Skeletal muscle satellite cell (primary cell): Measurements from ENCODE around the gene GIMD1.

Experiments used
- H3K27me3 ChIP-seq: 2 replicates; pipeline ENCODE4 v1.7.0; 2013; ENCODE audit warnings: low read length; ENCODE audit not compliant: control insufficient read depth, insufficient read depth
- H3K36me3 ChIP-seq: 2 replicates; pipeline ENCODE4 v1.7.0; 2013; ENCODE audit warnings: mild to moderate bottlenecking, control low read depth, low read length; ENCODE audit not compliant: insufficient read depth
- H3K4me1 ChIP-seq: 2 replicates; pipeline ENCODE4 v1.7.0; 2013; ENCODE audit warnings: low read length; ENCODE audit not compliant: control insufficient read depth, insufficient read depth
- H3K4me2 ChIP-seq: 2 replicates; pipeline ENCODE4 v1.7.0; 2013; ENCODE audit warnings: mild to moderate bottlenecking, low read length
- H3K4me3 ChIP-seq: 2 replicates; pipeline ENCODE4 v1.7.0; 2013; ENCODE audit warnings: low read length
- H3K9ac ChIP-seq: 2 replicates; pipeline ENCODE4 v1.7.0; 2013; ENCODE audit warnings: mild to moderate bottlenecking, low read depth, low read length, moderate library complexity
- H3K9me3 ChIP-seq: replicated peaks from 2 replicates; pipeline ENCODE4 v1.7.0; 2013; ENCODE audit warnings: mild to moderate bottlenecking, control low read depth, low read length

GIMD1 gene

GRCh38 chr4:106370214-106370613, 1.6 kb upstream of the GIMD1 start:
- H3K9me3 ChIP-seq: no peaks in the 10 kb centered on the region
- no peak overlapping the region for H3K4me2 ChIP-seq
- no peaks in the 10 kb centered on the region for H3K36me3 ChIP-seq
- H3K4me1 ChIP-seq: peaks cover 15% of the 10 kb centered on the region
- H3K9ac ChIP-seq: peak overlapping the region; percentile 51
- H3K27me3 ChIP-seq: no peaks in the 10 kb centered on the region
- H3K4me3 ChIP-seq: no peak overlapping the region

- H3K9me3 ChIP-seq: no peaks in the 10 kb centered on the region
- H3K4me3 ChIP-seq: no peak overlapping the region
- no peaks in the 10 kb centered on the region for H3K36me3 ChIP-seq
- peak overlapping the region; percentile 58 for H3K4me2 ChIP-seq
- peak overlapping the region; percentile 51 for H3K9ac ChIP-seq
- no peaks in the 10 kb centered on the region for H3K27me3 ChIP-seq
- peaks cover 19% of the 10 kb centered on the region for H3K4me1 ChIP-seq
These were observed 980 bp upstream of the GIMD1 start for GRCh38 chr4:106369456-106370060.

GRCh38 chr4:106367072-106367471, 1.5 kb downstream of the GIMD1 start:
- no peak overlapping the region for H3K4me3 ChIP-seq
- no peaks in the 10 kb centered on the region for H3K36me3 ChIP-seq
- no peak overlapping the region for H3K4me2 ChIP-seq
- H3K4me1 ChIP-seq: peaks cover 19% of the 10 kb centered on the region
- no peak overlapping the region for H3K9ac ChIP-seq
- no peaks in the 10 kb centered on the region for H3K27me3 ChIP-seq
- no peaks in the 10 kb centered on the region for H3K9me3 ChIP-seq

GRCh38 chr4:106366026-106366425, 2.6 kb downstream of the GIMD1 start:
- Histone ChIP-seq H3K9ac (no peak overlapping the region), H3K4me2 (peak overlapping the region; percentile 32), H3K9me3 (no peaks in the 10 kb centered on the region), H3K27me3 (no peaks in the 10 kb centered on the region), H3K4me1 (peaks cover 19% of the 10 kb centered on the region), H3K36me3 (no peaks in the 10 kb centered on the region), H3K4me3 (no peak overlapping the region)

- no peak overlapping the region for H3K4me3 ChIP-seq
- H3K4me2 ChIP-seq: peak overlapping the region; percentile 32
- no peak overlapping the region for H3K9ac ChIP-seq
- H3K9me3 ChIP-seq: no peaks in the 10 kb centered on the region
- H3K27me3 ChIP-seq: no peaks in the 10 kb centered on the region
- peaks cover 19% of the 10 kb centered on the region for H3K4me1 ChIP-seq
- no peaks in the 10 kb centered on the region for H3K36me3 ChIP-seq
These were observed 3.0 kb downstream of the GIMD1 start for GRCh38 chr4:106365613-106366012.

GRCh38 chr4:106364282-106364681, 4.3 kb downstream of the GIMD1 start:
- H3K9me3 ChIP-seq: no peaks in the 10 kb centered on the region
- no peak overlapping the region for H3K9ac ChIP-seq
- no peaks in the 10 kb centered on the region for H3K27me3 ChIP-seq
- H3K4me2 ChIP-seq: no peak overlapping the region
- peaks cover 20% of the 10 kb centered on the region for H3K4me1 ChIP-seq
- H3K36me3 ChIP-seq: no peaks in the 10 kb centered on the region
- no peak overlapping the region for H3K4me3 ChIP-seq

GRCh38 chr4:106362086-106362825, 6.3 kb downstream of the GIMD1 start:
- H3K27me3 ChIP-seq: no peaks in the 10 kb centered on the region
- H3K4me1 ChIP-seq: peaks cover 26% of the 10 kb centered on the region
- H3K4me3 ChIP-seq: no peak overlapping the region
- no peak overlapping the region for H3K4me2 ChIP-seq
- H3K9ac ChIP-seq: no peak overlapping the region
- H3K36me3 ChIP-seq: no peaks in the 10 kb centered on the region
- H3K9me3 ChIP-seq: no peaks in the 10 kb centered on the region

- H3K27me3 ChIP-seq: no peaks in the 10 kb centered on the region
- H3K4me2 ChIP-seq: no peak overlapping the region
- H3K36me3 ChIP-seq: no peaks in the 10 kb centered on the region
- no peaks in the 10 kb centered on the region for H3K9me3 ChIP-seq
- no peak overlapping the region for H3K4me3 ChIP-seq
- peak overlapping the region; percentile 33 for H3K9ac ChIP-seq
- peaks cover 13% of the 10 kb centered on the region for H3K4me1 ChIP-seq
These were observed 9.7 kb downstream of the GIMD1 start for GRCh38 chr4:106358899-106359298.

GRCh38 chr4:106355193-106355592, 13.4 kb downstream of the GIMD1 start:
- no peaks in the 10 kb centered on the region for H3K36me3 ChIP-seq
- no peaks in the 10 kb centered on the region for H3K27me3 ChIP-seq
- no peak overlapping the region for H3K4me3 ChIP-seq
- no peak overlapping the region for H3K4me2 ChIP-seq
- no peaks in the 10 kb centered on the region for H3K9me3 ChIP-seq
- no peak overlapping the region for H3K9ac ChIP-seq
- H3K4me1 ChIP-seq: peaks cover 16% of the 10 kb centered on the region

GRCh38 chr4:106353786-106354185, 14.8 kb downstream of the GIMD1 start:
- no peak overlapping the region for H3K9ac ChIP-seq
- no peaks in the 10 kb centered on the region for H3K9me3 ChIP-seq
- peaks cover 9% of the 10 kb centered on the region for H3K4me1 ChIP-seq
- no peak overlapping the region for H3K4me3 ChIP-seq
- H3K36me3 ChIP-seq: peaks cover 2% of the 10 kb centered on the region
- H3K27me3 ChIP-seq: no peaks in the 10 kb centered on the region
- no peak overlapping the region for H3K4me2 ChIP-seq

- no peak overlapping the region for H3K4me2 ChIP-seq
- H3K36me3 ChIP-seq: peaks cover 16% of the 10 kb centered on the region
- H3K4me1 ChIP-seq: peaks cover 4% of the 10 kb centered on the region
- H3K27me3 ChIP-seq: no peaks in the 10 kb centered on the region
- no peaks in the 10 kb centered on the region for H3K9me3 ChIP-seq
- H3K4me3 ChIP-seq: no peak overlapping the region
- no peak overlapping the region for H3K9ac ChIP-seq
These were observed 17.6 kb downstream of the GIMD1 start for GRCh38 chr4:106351016-106351415.

GRCh38 chr4:106347167-106347566, 21.4 kb downstream of the GIMD1 start:
- Histone ChIP-seq H3K27me3 (no peaks in the 10 kb centered on the region), H3K4me1 (peaks cover 7% of the 10 kb centered on the region), H3K9me3 (no peaks in the 10 kb centered on the region), H3K4me3 (no peak overlapping the region), H3K4me2 (no peak overlapping the region), H3K36me3 (peaks cover 16% of the 10 kb centered on the region), H3K9ac (no peak overlapping the region)
